Hepatocyte (in vitro differentiated cells): ENCODE measurements around the gene KIAA1671.

Experiments used
- EZH2 ChIP-seq: fragments of 200-600 bp; sonication (generic); IDR thresholded peaks from 2 replicates; pipeline ENCODE4 v1.6.1; 2016; ENCODE audit warnings: antibody characterized with exemption, mild to moderate bottlenecking, borderline replicate concordance
- EZH2phosphoT487 ChIP-seq: fragments of 200-600 bp; sonication (generic); IDR thresholded peaks from one replicate; pipeline ENCODE4 v1.6.1; 2018; ENCODE audit warnings: antibody characterized with exemption, mild to moderate bottlenecking, low read depth, moderate library complexity; ENCODE audit not compliant: unreplicated experiment, severe bottlenecking
- TF ChIP-seq, protein P1 (sequence below): fragments of 200-600 bp; sonication (generic); IDR thresholded peaks from 2 replicates; pipeline ENCODE4 v1.5.1; 2016; ENCODE audit warnings: antibody characterized with exemption, mild to moderate bottlenecking; ENCODE audit not compliant: poor library complexity

DNA sequence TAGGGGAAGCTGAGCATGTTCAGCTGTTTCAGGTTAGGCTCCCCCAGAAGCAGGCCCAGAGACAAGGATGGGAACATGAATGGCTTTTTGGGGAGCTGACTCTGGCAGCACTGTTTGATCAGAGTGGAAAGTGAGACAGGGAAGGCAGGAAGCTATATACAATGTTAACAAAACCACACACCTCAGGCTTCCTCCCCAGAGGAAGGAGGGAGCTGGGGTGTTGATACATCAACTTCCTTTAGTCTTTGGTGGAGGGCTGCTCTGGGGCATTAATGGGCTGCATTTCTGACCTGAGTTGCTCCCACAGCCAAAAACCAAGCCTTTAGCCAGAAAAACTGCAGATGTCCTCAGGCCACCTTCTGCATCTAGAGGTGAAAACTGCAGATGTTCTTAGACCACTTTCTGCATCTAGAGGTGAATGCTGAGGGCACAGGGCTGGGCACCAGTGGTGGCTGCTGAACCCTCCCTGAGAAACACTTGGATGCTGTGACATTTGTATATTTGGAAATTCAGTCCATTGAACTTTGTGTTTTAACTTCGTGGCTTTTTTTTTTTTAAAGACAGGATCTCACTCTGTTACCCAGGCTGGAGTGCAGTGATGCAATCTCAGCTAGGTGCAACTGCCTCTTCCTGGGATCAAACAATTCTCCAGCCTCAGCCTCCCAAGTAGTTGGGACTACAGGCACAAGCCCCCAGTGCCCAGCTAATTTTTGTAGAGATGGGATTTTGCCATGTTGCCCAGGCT is 49.9 kb downstream of the KIAA1671 start:
- TF ChIP-seq EZH2phosphoT487, result no peak
- TF ChIP-seq, protein P1, sequence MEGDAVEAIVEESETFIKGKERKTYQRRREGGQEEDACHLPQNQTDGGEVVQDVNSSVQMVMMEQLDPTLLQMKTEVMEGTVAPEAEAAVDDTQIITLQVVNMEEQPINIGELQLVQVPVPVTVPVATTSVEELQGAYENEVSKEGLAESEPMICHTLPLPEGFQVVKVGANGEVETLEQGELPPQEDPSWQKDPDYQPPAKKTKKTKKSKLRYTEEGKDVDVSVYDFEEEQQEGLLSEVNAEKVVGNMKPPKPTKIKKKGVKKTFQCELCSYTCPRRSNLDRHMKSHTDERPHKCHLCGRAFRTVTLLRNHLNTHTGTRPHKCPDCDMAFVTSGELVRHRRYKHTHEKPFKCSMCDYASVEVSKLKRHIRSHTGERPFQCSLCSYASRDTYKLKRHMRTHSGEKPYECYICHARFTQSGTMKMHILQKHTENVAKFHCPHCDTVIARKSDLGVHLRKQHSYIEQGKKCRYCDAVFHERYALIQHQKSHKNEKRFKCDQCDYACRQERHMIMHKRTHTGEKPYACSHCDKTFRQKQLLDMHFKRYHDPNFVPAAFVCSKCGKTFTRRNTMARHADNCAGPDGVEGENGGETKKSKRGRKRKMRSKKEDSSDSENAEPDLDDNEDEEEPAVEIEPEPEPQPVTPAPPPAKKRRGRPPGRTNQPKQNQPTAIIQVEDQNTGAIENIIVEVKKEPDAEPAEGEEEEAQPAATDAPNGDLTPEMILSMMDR, result no peak
- no peak for TF ChIP-seq EZH2
